ENCODE measurements around the gene RNF44. TPM values are rescaled to one million over a fixed set of nuclear protein-coding genes. Genes with fewer than 3 reads are reported as not detected.
"Not testable (repeated sequence)": the region's sequence is repeated elsewhere in the genome, so short reads cannot be mapped to it uniquely, and the experiment has no call there.

RNF44 gene
- total and polyA plus RNA-seq, 2 donors (not counting 1 experiment from before 2014, with no cell fraction given) = 1.4 to 2.6 TPM

- no peaks in the 10 kb centered on the region for H3K79me2 ChIP-seq (ENCODE audit: control insufficient read depth, insufficient read depth, low read length)
- H4K20me1 ChIP-seq (ENCODE audit: control insufficient read depth, extremely low read depth, insufficient read depth, low read length) = no peaks in the 10 kb centered on the region
- no peak overlapping the region for H3K27ac ChIP-seq (ENCODE audit: insufficient read depth, low read length)
- H3K4me2 ChIP-seq (ENCODE audit: extremely low read depth, insufficient read depth, low read length) = no peak overlapping the region
- no peak overlapping the region for H2AFZ ChIP-seq (ENCODE audit: low read length)
- H3K4me1 ChIP-seq (ENCODE audit: control insufficient read depth, extremely low read depth, insufficient read depth, low read length) = no peaks in the 10 kb centered on the region
- no peaks in the 10 kb centered on the region for H3K36me3 ChIP-seq (ENCODE audit: control insufficient read depth, insufficient read depth, low read length)
- no peaks in the 10 kb centered on the region for H3K27me3 ChIP-seq (ENCODE audit: control insufficient read depth, insufficient read depth, low read length)
- H3K9ac ChIP-seq (ENCODE audit: insufficient read depth, low read length) = no peak overlapping the region
- no peak overlapping the region for H3K4me3 ChIP-seq (replicated peaks in 1 of 4; ENCODE audit: control extremely low read depth in 1 of 4, insufficient read depth in 1 of 4, low read depth in 3 of 4, low read length in 4 of 4)
- H3K9me3 ChIP-seq (ENCODE audit: control insufficient read depth, insufficient read depth, low read depth, low read length) = no peaks in the 10 kb centered on the region
- TF ChIP-seq CTCF (conservative IDR thresholded peaks at IDR 0.05 in 1 of 2, IDR thresholded peaks at IDR 0.05 in 1 of 2; ENCODE audit: low read depth in 1 of 2, low read length in 2 of 2) (no peak), EZH2 (IDR thresholded peaks at IDR 0.05; ENCODE audit: low read length, missing control alignments) (no peak)
- no peak for DNase-seq (ENCODE audit: low read depth in 2 of 2)
Observed at GRCh38 chr5:176557846-176558245, 20.6 kb upstream of the RNF44 start.

- no peaks in the 10 kb centered on the region for H3K9me3 ChIP-seq (ENCODE audit: control insufficient read depth, insufficient read depth, low read depth, low read length)
- H3K4me2 ChIP-seq (ENCODE audit: extremely low read depth, insufficient read depth, low read length) = no peak overlapping the region
- H3K79me2 ChIP-seq (ENCODE audit: control insufficient read depth, insufficient read depth, low read length) = no peaks in the 10 kb centered on the region
- no peak for DNase-seq (ENCODE audit: low read depth in 2 of 2)
- H3K4me3 ChIP-seq (replicated peaks in 1 of 4; ENCODE audit: control extremely low read depth in 1 of 4, insufficient read depth in 1 of 4, low read depth in 3 of 4, low read length in 4 of 4) = no peak overlapping the region
- no peak overlapping the region for H3K9ac ChIP-seq (ENCODE audit: insufficient read depth, low read length)
- no peak overlapping the region for H3K27ac ChIP-seq (ENCODE audit: insufficient read depth, low read length)
- H4K20me1 ChIP-seq (ENCODE audit: control insufficient read depth, extremely low read depth, insufficient read depth, low read length) = no peaks in the 10 kb centered on the region
- no peaks in the 10 kb centered on the region for H3K36me3 ChIP-seq (ENCODE audit: control insufficient read depth, insufficient read depth, low read length)
- H3K4me1 ChIP-seq (ENCODE audit: control insufficient read depth, extremely low read depth, insufficient read depth, low read length) = no peaks in the 10 kb centered on the region
- no peaks in the 10 kb centered on the region for H3K27me3 ChIP-seq (ENCODE audit: control insufficient read depth, insufficient read depth, low read length)
- TF ChIP-seq CTCF (conservative IDR thresholded peaks at IDR 0.05 in 1 of 2, IDR thresholded peaks at IDR 0.05 in 1 of 2; ENCODE audit: low read depth in 1 of 2, low read length in 2 of 2) (no peak), EZH2 (IDR thresholded peaks at IDR 0.05; ENCODE audit: low read length, missing control alignments) (no peak)
- H2AFZ ChIP-seq (ENCODE audit: low read length) = no peak overlapping the region
Observed at GRCh38 chr5:176553260-176554085, 16.3 kb upstream of the RNF44 start.

GRCh38 chr5:176552332-176552869, 15.2 kb upstream of the RNF44 start:
- Histone ChIP-seq H3K4me3 (replicated peaks in 1 of 4; ENCODE audit: control extremely low read depth in 1 of 4, insufficient read depth in 1 of 4, low read depth in 3 of 4, low read length in 4 of 4) (no peak overlapping the region), H3K27me3 (ENCODE audit: control insufficient read depth, insufficient read depth, low read length) (no peaks in the 10 kb centered on the region), H2AFZ (ENCODE audit: low read length) (no peak overlapping the region), H4K20me1 (ENCODE audit: control insufficient read depth, extremely low read depth, insufficient read depth, low read length) (no peaks in the 10 kb centered on the region), H3K36me3 (ENCODE audit: control insufficient read depth, insufficient read depth, low read length) (no peaks in the 10 kb centered on the region), H3K79me2 (ENCODE audit: control insufficient read depth, insufficient read depth, low read length) (no peaks in the 10 kb centered on the region), H3K9me3 (ENCODE audit: control insufficient read depth, insufficient read depth, low read depth, low read length) (no peaks in the 10 kb centered on the region), H3K4me1 (ENCODE audit: control insufficient read depth, extremely low read depth, insufficient read depth, low read length) (no peaks in the 10 kb centered on the region), H3K9ac (ENCODE audit: insufficient read depth, low read length) (no peak overlapping the region), H3K4me2 (ENCODE audit: extremely low read depth, insufficient read depth, low read length) (no peak overlapping the region), H3K27ac (ENCODE audit: insufficient read depth, low read length) (no peak overlapping the region)
- TF ChIP-seq CTCF (conservative IDR thresholded peaks at IDR 0.05 in 1 of 2, IDR thresholded peaks at IDR 0.05 in 1 of 2; ENCODE audit: low read depth in 1 of 2, low read length in 2 of 2) (no peak), EZH2 (IDR thresholded peaks at IDR 0.05; ENCODE audit: low read length, missing control alignments) (no peak)
- DNase-seq (ENCODE audit: low read depth in 2 of 2) = no peak

GRCh38 chr5:176550937-176551336, 13.7 kb upstream of the RNF44 start:
- not testable (repeated sequence) for H4K20me1 ChIP-seq (ENCODE audit: control insufficient read depth, extremely low read depth, insufficient read depth, low read length); H3K27me3 ChIP-seq (ENCODE audit: control insufficient read depth, insufficient read depth, low read length); H3K4me2 ChIP-seq (ENCODE audit: extremely low read depth, insufficient read depth, low read length); H2AFZ ChIP-seq (ENCODE audit: low read length); H3K36me3 ChIP-seq (ENCODE audit: control insufficient read depth, insufficient read depth, low read length); H3K79me2 ChIP-seq (ENCODE audit: control insufficient read depth, insufficient read depth, low read length); H3K4me3 ChIP-seq (replicated peaks in 1 of 4; ENCODE audit: control extremely low read depth in 1 of 4, insufficient read depth in 1 of 4, low read depth in 3 of 4, low read length in 4 of 4); DNase-seq (ENCODE audit: low read depth in 2 of 2); H3K9me3 ChIP-seq (ENCODE audit: control insufficient read depth, insufficient read depth, low read depth, low read length); H3K9ac ChIP-seq (ENCODE audit: insufficient read depth, low read length); H3K4me1 ChIP-seq (ENCODE audit: control insufficient read depth, extremely low read depth, insufficient read depth, low read length); H3K27ac ChIP-seq (ENCODE audit: insufficient read depth, low read length)

Measured in fibroblast of lung (primary cell).